Measurements from ENCODE around the gene GABRA5. TPM values are rescaled to one million over a fixed set of nuclear protein-coding genes. Genes with fewer than 3 reads are reported as not detected.

GABRA5 gene
- total and polyA plus RNA-seq, 2 of the 8 experiments (the other 6 are each of a cell fraction or from before 2014, with no cell fraction given): 15.0 to 29.6 TPM

DNA sequence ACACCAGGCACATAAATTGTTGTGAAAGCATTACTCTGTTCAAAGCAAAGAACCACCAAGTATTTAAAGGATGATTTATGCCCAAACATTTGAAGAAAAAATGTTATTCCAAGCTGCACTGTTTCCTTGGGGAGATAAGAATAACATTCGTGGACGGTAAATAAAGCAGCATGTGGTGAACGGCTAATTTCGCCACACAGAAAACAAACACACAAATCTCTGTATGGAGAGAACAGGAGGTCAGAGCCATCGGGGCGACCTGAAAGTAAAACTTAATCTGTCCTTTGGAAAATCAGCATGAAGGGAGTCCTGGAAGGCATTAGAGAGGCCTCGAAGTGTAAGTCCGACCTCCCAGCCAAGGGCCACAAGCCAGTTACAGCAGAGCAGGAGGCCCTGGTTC lies 77.0 kb downstream of the GABRA5 start (continued):
- TF ChIP-seq SIX5 (IDR thresholded peaks at IDR 0.05; ENCODE audit: low read depth, low read length) (no peak), EP300 (IDR thresholded peaks at IDR 0.05; ENCODE audit: borderline replicate concordance in 1 of 2, low read depth in 2 of 2, low read length in 2 of 2) (no peak), SAP30 (IDR thresholded peaks at IDR 0.05; ENCODE audit: insufficient read depth, insufficient replicate concordance, low read length) (no peak), ASH2L (IDR thresholded peaks at IDR 0.05; ENCODE audit: low read length) (no peak)

All from H1 (cell line).